ENCODE measurements around the gene IFIH1.

Gene IFIH1

GRCh38 chr2:162256591-162256991 is 61.9 kb downstream of the IFIH1 start:
- no peak for DNase-seq

DNA sequence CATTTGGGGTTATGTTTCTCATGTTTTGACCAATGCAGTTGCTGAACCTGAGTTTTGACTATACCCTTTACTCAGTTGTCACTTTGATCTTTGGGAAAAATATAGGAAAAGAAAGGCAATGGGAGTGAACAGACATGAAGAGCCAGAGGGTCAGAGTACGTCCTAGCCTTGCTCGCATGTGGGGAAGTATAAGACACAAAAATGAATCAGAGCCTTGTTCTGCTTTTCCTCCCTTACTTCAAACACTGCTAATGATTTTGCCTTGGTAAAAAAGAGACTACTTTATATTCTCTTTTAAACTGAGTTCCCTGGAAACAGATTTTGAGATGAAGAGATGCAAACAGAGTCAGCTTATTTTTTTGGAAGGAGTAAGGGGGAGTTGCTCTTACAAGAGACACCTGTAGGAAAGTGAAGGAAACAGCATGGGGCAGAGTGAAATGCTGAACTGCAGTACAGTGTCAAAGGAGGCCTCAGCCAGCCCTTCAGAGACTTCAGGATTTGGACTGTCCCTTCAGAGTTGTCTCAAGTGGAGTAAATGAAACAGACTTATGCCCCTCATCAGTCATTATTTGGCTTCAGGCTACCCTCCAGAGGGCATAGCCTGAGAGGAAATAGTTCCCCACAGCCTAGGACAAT is 64.1 kb downstream of the IFIH1 start:
- no peak for DNase-seq

DNA sequence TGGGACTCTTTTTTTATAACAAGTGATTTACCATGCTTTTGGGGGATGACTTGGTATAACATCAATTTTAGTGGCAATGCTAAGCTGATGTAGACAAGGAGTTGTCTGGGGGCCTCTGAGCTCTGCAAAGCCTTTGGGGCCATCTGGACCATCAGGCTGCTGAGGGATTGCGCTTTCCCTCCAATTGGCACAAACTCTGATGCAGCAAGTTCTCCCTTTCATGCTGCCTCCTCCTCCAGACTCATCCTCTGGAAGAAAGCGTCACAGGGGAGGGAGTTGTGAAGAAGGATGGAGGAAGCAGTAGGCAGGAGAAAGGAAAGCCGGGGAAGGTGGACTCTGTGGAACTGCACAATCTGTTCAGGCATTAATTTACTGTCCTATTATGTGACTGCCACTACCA is 65.0 kb downstream of the IFIH1 start:
- DNase-seq: no peak

- DNase-seq: no peak
Observed at GRCh38 chr2:162252153-162252552, 66.3 kb downstream of the IFIH1 start.

DNA sequence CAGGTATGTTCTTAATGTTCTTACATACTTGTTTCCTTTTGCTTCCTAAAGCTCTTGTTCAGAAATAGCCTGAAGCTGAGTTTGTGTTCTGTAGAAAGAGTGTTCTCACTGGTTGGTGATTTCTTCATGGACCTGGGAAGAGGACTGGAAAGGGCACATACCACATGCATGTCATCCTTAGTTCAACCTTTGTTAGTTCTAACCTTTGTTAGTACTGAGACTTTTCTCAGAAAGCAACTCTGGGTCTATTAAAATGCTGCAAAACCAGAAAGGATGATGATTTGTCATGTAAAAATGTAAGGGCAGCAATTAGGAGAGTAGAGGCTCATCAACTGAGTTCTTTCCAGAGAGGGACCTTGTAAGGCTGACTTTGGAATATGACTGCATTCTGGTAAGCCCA is 72.7 kb downstream of the IFIH1 start:
- DNase-seq: no peak

DNA sequence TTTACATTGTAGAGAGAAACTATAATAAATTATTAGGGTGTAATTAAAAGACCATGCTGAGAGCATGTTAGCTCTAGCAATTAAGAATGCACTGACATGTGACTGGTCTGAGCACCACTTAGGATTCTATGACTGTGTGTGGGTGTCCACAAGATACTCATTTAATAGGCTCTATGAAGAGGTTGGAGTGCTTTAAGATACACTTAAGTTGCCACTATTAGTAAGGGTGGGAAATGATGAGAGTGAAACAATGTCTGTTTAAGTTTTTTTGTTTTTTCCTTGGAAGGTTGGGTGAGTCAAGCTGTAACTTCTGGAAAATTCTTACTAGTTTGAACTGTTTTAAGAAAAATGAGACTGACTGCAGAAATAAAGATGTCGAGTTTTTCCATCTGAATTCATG is 73.4 kb downstream of the IFIH1 start:
- no peak for DNase-seq

DNA sequence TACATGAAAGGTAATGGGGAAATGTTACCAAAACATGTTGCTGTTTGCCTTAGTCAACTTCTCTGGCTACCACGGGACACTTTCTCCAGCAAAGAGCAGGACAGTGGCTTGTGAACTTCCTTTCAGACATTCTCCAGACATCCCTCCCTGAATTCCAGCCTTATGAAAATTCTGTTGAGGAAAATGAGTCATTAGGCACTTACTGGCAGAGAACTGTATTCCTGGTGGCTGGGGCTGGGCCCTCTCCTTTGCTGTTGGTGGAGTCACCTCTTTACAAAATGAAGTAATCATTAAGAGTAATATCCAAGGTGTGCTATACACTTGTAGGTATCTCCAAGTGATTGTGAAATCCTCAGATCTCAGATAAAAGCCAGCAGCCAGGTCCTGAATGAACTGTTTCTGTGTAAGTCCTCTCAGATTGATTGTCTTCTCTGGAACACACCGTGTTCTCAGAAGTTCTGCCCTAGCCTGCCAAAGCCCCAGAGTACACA is 73.9 kb downstream of the IFIH1 start:
- no peak for DNase-seq

GRCh38 chr2:162243715-162244114 is 74.8 kb downstream of the IFIH1 start:
- DNase-seq: no peak

DNA sequence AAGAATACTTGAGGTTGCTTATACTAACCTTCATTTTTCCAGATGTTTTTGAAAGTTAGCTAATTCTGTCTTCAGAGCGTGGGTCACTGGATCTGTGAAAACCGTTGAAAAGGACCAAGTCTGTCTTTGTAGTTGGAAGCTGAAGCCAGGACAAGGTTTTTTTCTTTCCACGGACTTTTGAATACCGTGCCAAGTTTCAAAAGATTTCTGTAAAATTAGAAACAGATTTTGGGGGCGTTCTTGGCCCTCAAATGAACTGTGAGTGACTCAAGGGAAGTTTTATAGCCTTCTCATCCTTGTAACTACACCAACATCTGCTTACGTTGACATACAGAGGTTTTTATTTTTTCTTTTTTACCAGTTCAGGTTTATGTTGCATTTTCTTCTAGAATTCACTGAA is 75.2 kb downstream of the IFIH1 start, which contains the start of gene FAP:
FAP (minus strand) TSS at position 152 of the 400 bp plus-strand sequence; CDS start at position 34, 118 bp downstream.
- no peak for DNase-seq

- no peak for DNase-seq
Observed at GRCh38 chr2:162242586-162243280, 75.8 kb downstream of the IFIH1 start.

GRCh38 chr2:162241571-162241970 is 76.9 kb downstream of the IFIH1 start:
- DNase-seq: no peak

DNA sequence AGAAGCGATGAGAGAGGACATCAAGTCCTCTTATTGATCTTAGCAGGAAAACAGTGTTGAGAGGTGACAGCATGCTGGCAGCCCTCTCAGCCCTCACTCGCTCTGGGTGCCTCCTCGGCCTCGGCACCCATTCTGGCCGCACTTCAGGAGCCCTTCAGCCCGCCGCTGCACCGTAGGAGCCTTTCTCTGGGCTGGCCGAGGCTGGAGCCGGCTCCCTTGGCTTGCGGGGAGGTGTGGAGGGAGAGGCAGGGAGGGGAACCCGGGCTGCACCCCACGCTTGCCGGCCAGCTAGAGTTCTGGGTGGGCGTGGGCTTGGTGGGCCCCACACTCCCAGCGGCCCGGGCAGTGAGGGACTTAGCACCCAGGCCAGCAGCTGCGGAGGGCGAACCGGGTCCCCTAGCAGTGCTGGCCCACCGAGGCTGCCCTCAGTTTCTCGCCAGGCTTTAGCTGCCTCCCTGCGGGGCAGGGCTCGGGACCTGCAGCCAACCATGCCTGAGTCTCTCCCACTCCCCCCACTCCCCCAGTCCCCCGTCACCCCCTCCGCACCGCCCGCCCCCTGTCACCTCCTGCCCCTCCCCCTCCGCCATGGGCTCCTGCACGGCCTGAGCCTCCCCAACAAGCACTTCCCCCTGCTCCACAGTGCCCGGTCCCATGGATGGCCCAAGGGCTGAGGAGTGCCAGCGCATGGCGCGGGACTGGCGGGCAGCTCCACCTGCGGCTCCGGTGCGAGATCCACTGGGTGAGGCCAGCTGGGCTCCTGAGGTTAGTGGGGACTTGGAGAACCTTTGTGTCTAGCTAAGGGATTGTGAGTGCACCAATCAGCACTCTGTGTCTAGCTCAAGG is 83.6 kb downstream of the IFIH1 start:
- no peak for DNase-seq

DNA sequence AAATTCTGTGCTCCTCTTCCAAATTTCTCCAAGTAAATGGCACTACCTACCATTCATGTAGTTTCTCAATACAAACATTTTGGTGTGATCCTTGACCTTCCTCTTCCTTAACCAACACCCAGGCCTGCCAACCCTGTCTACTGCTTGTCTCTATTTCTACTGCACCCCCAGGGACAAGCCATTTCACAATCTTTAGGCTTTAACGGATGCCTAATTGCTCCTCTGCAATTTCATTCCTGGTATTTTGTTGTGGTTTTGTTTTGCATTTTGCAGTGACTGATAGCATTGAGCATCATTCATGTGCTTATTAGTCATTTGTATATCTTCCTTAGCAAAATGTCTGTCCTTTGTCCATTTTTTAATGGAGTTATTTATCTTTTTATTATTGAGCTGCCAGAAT is 85.3 kb downstream of the IFIH1 start:
- no peak for DNase-seq

GRCh38 chr2:162232671-162233070 is 85.8 kb downstream of the IFIH1 start:
- no peak for DNase-seq

DNA sequence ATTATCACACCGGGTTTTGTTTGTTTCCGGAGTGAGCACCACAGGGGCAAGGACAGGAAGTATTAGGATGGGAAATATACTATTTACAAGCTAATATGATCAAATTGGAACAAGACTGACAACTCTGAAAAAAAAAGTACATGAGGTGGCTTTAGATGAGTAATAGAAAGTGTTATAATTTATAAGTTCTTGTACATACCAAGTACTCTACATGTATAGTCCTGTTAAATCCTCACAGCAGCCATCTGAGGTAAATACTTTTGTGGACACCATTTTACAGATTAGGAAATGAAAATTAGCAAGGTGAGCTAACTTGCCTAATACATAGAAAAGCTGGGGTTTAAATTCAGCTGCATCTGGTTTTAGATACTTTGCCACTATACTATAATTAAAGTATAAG is 86.5 kb downstream of the IFIH1 start:
- no peak for DNase-seq

DNA sequence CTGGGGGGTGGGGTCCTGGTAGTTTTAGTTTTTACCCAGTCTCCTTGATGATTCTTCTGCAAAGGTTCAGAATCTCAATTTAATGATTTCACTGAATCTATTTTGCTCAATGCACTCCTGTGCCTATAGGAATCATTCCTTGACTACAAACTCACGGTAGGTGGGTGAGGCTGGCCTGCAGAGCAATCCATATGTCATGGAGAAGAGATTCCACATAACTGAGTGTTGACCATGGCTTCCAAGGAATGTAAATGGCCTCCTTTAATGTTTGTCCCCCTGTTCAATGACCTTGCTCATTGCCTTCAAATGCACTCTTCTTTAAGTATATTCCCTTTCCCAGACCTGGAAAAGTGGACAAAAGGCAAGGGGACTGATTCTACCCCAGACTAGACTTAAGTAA is 87.7 kb downstream of the IFIH1 start:
- no peak for DNase-seq

GRCh38 chr2:162226836-162227235 is 91.6 kb downstream of the IFIH1 start:
- DNase-seq: no peak

- DNase-seq: peak; percentile 68
Observed at GRCh38 chr2:162221064-162221463, 97.4 kb downstream of the IFIH1 start.

DNA sequence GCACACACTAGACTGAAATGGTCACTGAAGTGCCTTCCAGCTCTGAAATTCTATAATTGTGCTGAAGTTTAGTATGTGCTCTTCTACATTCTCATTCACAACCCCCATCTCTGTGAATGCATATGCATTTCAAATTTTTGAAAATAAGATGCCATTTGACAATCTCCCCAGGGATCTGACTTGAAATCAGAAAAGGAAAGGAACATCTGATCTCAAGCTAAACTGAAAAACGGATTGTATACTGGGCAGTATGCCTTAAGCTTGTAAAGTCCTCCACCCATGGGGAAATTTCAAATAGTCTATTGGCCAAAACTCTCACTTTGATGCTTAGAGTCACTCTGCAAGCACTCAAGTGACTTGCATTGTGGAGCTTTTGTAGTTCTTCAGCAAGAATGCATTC is 98.1 kb downstream of the IFIH1 start:
- no peak for DNase-seq

DNA sequence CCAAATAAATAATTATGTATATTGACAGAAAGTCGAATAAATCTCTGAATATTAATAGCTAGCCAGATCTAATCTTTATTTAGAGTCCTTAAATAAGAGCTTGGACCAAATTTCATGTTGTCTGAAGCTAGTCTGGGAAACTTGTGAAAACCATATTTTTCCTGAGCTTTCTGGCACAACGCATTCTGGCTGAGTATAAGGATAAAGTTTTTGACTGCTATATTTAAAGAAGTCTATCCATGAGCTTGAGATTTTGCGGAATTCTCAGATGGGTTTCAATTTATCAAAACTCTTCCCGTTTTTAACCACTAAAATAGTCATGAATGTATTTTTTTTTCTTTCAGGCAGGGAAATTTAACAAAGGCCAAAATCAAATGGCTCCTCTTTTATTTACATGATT is 99.1 kb downstream of the IFIH1 start:
- no peak for DNase-seq

- no peak for DNase-seq
Observed at GRCh38 chr2:162217598-162217997, 100.9 kb downstream of the IFIH1 start.
